CD8-positive, alpha-beta memory T cell (primary cell): ENCODE measurements around the gene RNF169. TPM values are rescaled to one million over a fixed set of nuclear protein-coding genes. Genes with fewer than 3 reads are reported as not detected.
A peak's percentile ranks its signal among the peaks of the same experiment; 100 is the strongest.

ENCODE experiments used
- CTCF ChIA-PET: fragments of 350-600 bp; sonication (Branson Sonifier 250); formaldehyde crosslinking; loops from one replicate; lab custom pipeline; 2021; ENCODE audit warnings: antibody characterized with exemption; lab: Charles Lee
- POLR2A ChIA-PET: fragments of 350-600 bp; sonication (Branson Sonifier 250); formaldehyde crosslinking; loops from one replicate; lab custom pipeline; 2021; ENCODE audit warnings: antibody characterized with exemption; lab: Charles Lee
- DNase-seq, 5 donors: peaks; one replicate each; pipeline versions ENCODE4 v3.0.0 to v3.0.0-alpha.2; 2020 to 2022; ENCODE audit warnings: mixed read lengths in 1 of 5
- H3K27ac ChIP-seq: one replicate; pipeline ENCODE4 v1.7.0; 2013; ENCODE audit warnings: low read depth, mild to moderate bottlenecking, low read length, moderate library complexity
- H3K27me3 ChIP-seq: 2 replicates; pipeline ENCODE4 v1.7.0; 2013; ENCODE audit warnings: low read length, mild to moderate bottlenecking; ENCODE audit not compliant: insufficient read depth, poor library complexity, severe bottlenecking
- H3K36me3 ChIP-seq: 2 replicates; pipeline ENCODE4 v1.7.0; 2013; ENCODE audit warnings: mild to moderate bottlenecking, low read length, moderate library complexity; ENCODE audit not compliant: insufficient read depth
- H3K4me1 ChIP-seq: 2 replicates; pipeline ENCODE4 v1.7.0; 2013; ENCODE audit warnings: mild to moderate bottlenecking, low read length, moderate library complexity; ENCODE audit not compliant: insufficient read depth
- H3K4me3 ChIP-seq: 2 replicates; pipeline ENCODE4 v1.7.0; 2013; ENCODE audit warnings: mild to moderate bottlenecking, low read length
- H3K9me3 ChIP-seq: 2 replicates; pipeline ENCODE4 v1.7.0; 2013; ENCODE audit warnings: mild to moderate bottlenecking, low read length
- H3K27ac Mint-ChIP-seq, 8 donors: one replicate each; pipeline ENCODE4 v1.8.0; 2020 to 2021; ENCODE audit warnings: mixed read lengths in 8 of 8, mild to moderate bottlenecking in 6 of 8, inconsistent platforms in 3 of 8, moderate library complexity in 3 of 8
- H3K27me3 Mint-ChIP-seq, 2 donors: one replicate each; pipeline ENCODE4 v1.8.0; 2020 to 2021; ENCODE audit warnings: mixed read lengths in 2 of 2, mild to moderate bottlenecking in 1 of 2, moderate library complexity in 1 of 2
- H3K36me3 Mint-ChIP-seq, 3 donors: one replicate each; pipeline ENCODE4 v1.8.0; 2020 to 2021; ENCODE audit warnings: mixed read lengths in 3 of 3, inconsistent platforms in 1 of 3, mild to moderate bottlenecking in 1 of 3
- H3K4me1 Mint-ChIP-seq, 3 donors: one replicate each; pipeline ENCODE4 v1.8.0; 2020 to 2021; ENCODE audit warnings: mixed read lengths in 3 of 3, inconsistent platforms in 1 of 3, mild to moderate bottlenecking in 1 of 3
- H3K4me3 Mint-ChIP-seq, 7 donors: one replicate each; pipeline ENCODE4 v1.8.0; 2020 to 2021; ENCODE audit warnings: mixed read lengths in 7 of 7, mild to moderate bottlenecking in 6 of 7, moderate library complexity in 4 of 7, inconsistent platforms in 2 of 7
- H3K9me3 Mint-ChIP-seq, 5 donors: one replicate each; pipeline ENCODE4 v1.8.0; 2020 to 2022; ENCODE audit warnings: mixed read lengths in 5 of 5, mild to moderate bottlenecking in 3 of 5, moderate library complexity in 2 of 5, inconsistent platforms in 1 of 5
- polyA plus RNA-seq: library from polyadenylated mRNA; unstranded; fragments of 300-500 nt; fragmentation: Illumina TruSeq; gene quantifications from one replicate; pipeline ENCODE4 v1.2.3, GENCODE V29; 2021
- total RNA-seq, 2 experiments: library from RNA; stranded (reverse); gene quantifications; one replicate each; pipeline ENCODE4 v1.2.3, GENCODE V29; 2021

The RNF169 gene
- total and polyA plus RNA-seq, 3 experiments from 2014 or later: 2.3 to 13.6 (median 13.4) TPM

DNA sequence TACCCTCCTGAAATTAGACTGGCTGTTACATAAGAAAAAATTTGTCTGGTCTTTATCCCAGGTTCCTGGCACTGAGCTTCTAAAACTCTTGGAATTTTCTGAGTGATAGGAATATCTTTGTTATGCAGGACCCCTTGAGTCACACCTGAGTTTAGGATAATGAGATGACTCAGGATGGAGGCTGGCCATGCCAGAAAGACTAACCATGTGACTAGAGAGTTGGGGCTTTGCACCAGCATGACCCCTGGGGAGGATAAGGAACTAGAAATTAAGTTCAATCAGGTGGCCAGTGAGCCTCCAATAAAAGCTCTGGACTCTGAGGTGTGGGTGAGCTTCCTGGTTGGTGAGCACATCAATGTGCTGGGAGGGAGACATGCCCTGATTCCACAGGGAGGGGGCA is 112.1 kb downstream of the RNF169 start:
- Histone ChIP-seq H3K27ac (no peak overlapping the region), H3K9me3 (no peaks in the 10 kb centered on the region), H3K4me3 (no peak overlapping the region), H3K27me3 (no peaks in the 10 kb centered on the region), H3K36me3 (peaks cover 16% of the 10 kb centered on the region), H3K4me1 (no peaks in the 10 kb centered on the region)
- CTCF ChIA-PET: no interaction called here
- Mint-ChIP-seq H3K27me3 (no peaks in the 10 kb centered on the region), H3K9me3 (peaks cover 0 to 45% (median 38%) of the 10 kb centered on the region in 5 donors), H3K4me3 (no peak overlapping the region), H3K4me1 (peaks cover 0 to 15% (median 11%) of the 10 kb centered on the region in 3 donors), H3K27ac (no peak overlapping the region), H3K36me3 (peaks cover 48 to 93% (median 84%) of the 10 kb centered on the region in 3 donors)
- DNase-seq: no peak
- POLR2A ChIA-PET: no interaction called here

DNA sequence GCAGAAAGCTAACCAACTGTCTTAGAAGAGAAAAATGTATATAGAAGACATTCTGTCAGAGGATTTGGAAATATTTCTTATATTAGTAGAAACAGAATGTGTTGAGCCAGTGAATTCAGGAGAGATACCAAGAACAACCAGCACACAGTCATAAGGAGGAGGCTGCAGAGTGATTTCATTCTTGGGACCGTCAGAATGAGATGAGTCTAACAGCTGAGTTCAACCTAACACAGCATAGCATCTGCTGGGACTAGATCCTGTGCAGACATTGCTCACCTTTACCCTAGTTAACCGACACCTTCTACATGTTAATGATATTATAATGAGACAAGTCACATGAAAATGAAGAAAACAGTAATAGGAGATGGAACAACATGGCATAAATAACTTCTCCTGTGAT is 114.8 kb downstream of the RNF169 start:
- H3K27me3 Mint-ChIP-seq: no peaks in the 10 kb centered on the region
- H3K36me3 Mint-ChIP-seq: peaks cover 57 to 92% (median 84%) of the 10 kb centered on the region in 3 donors
- DNase-seq: no peak
- H3K27ac ChIP-seq: no peak overlapping the region
- peaks cover 16% of the 10 kb centered on the region for H3K36me3 ChIP-seq
- H3K4me1 ChIP-seq: no peaks in the 10 kb centered on the region
- ChIA-PET POLR2A (no interaction called here), CTCF (no interaction called here)
- H3K4me3 ChIP-seq: no peak overlapping the region
- no peaks in the 10 kb centered on the region for H3K27me3 ChIP-seq
- H3K4me3 Mint-ChIP-seq: no peak overlapping the region
- peaks cover 0 to 15% (median 2%) of the 10 kb centered on the region in 3 donors for H3K4me1 Mint-ChIP-seq
- no peak overlapping the region for H3K27ac Mint-ChIP-seq
- peaks cover 13% of the 10 kb centered on the region for H3K9me3 ChIP-seq
- H3K9me3 Mint-ChIP-seq: peaks cover 13 to 70% (median 61%) of the 10 kb centered on the region in 5 donors

DNA sequence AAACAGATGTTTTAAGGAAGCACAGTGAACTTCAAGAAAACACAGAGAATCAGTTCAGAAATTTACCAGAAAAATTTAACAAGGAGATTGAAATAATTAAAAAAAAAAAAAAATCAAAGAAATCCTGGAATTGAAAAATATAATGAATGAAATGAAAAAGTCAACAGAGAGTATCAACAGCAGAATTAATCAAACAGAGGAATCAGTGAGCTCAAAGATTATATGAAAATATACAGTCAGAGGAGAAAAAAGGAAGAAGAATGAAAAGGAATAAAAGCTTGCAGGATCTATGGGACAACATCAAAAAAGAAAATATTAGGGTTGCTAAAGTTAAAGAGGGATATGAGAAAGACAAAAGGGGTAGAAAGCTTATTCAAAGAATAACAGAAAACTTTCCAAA is 117.9 kb downstream of the RNF169 start:
- no peaks in the 10 kb centered on the region for H3K27me3 Mint-ChIP-seq
- Histone ChIP-seq H3K4me3 (no peak overlapping the region), H3K36me3 (peaks cover 22% of the 10 kb centered on the region), H3K9me3 (peaks cover 35% of the 10 kb centered on the region), H3K27me3 (no peaks in the 10 kb centered on the region), H3K27ac (no peak overlapping the region), H3K4me1 (no peaks in the 10 kb centered on the region)
- no peak for DNase-seq
- ChIA-PET CTCF (no interaction called here), POLR2A (no interaction called here)
- H3K27ac Mint-ChIP-seq: no peak overlapping the region
- H3K4me1 Mint-ChIP-seq: peaks cover 0 to 9% (median 2%) of the 10 kb centered on the region in 3 donors
- H3K9me3 Mint-ChIP-seq: peaks cover 41 to 86% (median 82%) of the 10 kb centered on the region in 5 donors
- H3K36me3 Mint-ChIP-seq: peaks cover 56 to 93% (median 85%) of the 10 kb centered on the region in 3 donors
- no peak overlapping the region for H3K4me3 Mint-ChIP-seq

DNA sequence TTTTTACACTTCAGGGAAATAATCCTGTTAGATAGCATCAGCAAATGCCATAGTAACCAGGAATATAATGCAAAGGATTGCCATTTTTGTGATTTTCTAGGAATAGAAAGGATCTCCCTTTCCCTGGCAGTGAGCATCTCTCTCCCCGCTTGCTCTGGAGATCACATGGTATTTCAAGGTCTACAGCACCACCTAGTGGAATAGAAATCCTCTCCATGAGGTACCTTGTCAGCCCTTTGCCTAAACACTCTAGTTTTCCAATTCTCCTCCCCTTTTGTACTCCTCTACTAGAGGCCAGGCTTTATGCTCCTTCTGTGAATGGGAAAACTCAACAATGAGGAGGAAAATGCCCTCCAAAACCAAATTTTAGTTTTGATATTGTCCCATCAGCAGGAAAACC is 121.8 kb downstream of the RNF169 start:
- no peak for DNase-seq
- peaks cover 53 to 88% (median 75%) of the 10 kb centered on the region in 5 donors for H3K9me3 Mint-ChIP-seq
- no peak overlapping the region for H3K4me3 ChIP-seq
- H3K27me3 ChIP-seq: no peaks in the 10 kb centered on the region
- peaks cover 63 to 90% (median 83%) of the 10 kb centered on the region in 3 donors for H3K36me3 Mint-ChIP-seq
- no peaks in the 10 kb centered on the region for H3K27me3 Mint-ChIP-seq
- no peak overlapping the region for H3K27ac Mint-ChIP-seq
- peaks cover 44% of the 10 kb centered on the region for H3K9me3 ChIP-seq
- H3K27ac ChIP-seq: no peak overlapping the region
- no peaks in the 10 kb centered on the region for H3K4me1 ChIP-seq
- CTCF ChIA-PET: interaction anchor here (1.2 kb wide), 1 partner anchor 167 kb away, joined by 4 read pairs; no protein-coding TSS in a partner anchor
- peaks cover 6% of the 10 kb centered on the region for H3K36me3 ChIP-seq
- H3K4me3 Mint-ChIP-seq: peak overlapping the region in 1 of 7 donors; percentile 9
- peaks cover 0 to 2% (median 0%) of the 10 kb centered on the region in 3 donors for H3K4me1 Mint-ChIP-seq
- POLR2A ChIA-PET: no interaction called here

DNA sequence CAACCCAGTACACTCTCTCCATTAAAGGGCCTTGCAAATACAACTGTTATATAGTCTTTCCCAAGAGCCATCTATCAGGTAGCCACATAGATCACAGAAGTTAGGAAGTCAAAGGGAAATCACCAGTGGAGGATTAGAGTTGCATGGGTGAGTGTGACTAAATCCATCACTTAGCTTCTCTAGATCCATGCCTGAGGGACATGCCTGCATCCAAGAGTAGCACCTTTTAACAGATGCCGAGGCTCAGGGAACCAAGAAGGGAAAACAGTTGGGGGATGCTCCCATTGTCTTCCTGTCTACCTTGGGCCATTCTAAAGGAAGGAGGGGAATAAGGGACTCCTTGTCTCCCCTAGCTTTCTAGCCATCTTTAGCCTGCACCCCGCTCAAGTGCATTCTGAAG is 122.4 kb downstream of the RNF169 start:
- no peaks in the 10 kb centered on the region for H3K27me3 ChIP-seq
- H3K36me3 ChIP-seq: peaks cover 6% of the 10 kb centered on the region
- H3K27me3 Mint-ChIP-seq: no peaks in the 10 kb centered on the region
- no peak for DNase-seq
- no peak overlapping the region for H3K27ac Mint-ChIP-seq
- peaks cover 44% of the 10 kb centered on the region for H3K9me3 ChIP-seq
- no peaks in the 10 kb centered on the region for H3K4me1 ChIP-seq
- peaks cover 55 to 83% (median 71%) of the 10 kb centered on the region in 5 donors for H3K9me3 Mint-ChIP-seq
- peaks cover 0 to 2% (median 0%) of the 10 kb centered on the region in 3 donors for H3K4me1 Mint-ChIP-seq
- H3K27ac ChIP-seq: no peak overlapping the region
- H3K36me3 Mint-ChIP-seq: peaks cover 62 to 91% (median 88%) of the 10 kb centered on the region in 3 donors
- no peak overlapping the region for H3K4me3 Mint-ChIP-seq
- no peak overlapping the region for H3K4me3 ChIP-seq
- ChIA-PET POLR2A (no interaction called here), CTCF (no interaction called here)

DNA sequence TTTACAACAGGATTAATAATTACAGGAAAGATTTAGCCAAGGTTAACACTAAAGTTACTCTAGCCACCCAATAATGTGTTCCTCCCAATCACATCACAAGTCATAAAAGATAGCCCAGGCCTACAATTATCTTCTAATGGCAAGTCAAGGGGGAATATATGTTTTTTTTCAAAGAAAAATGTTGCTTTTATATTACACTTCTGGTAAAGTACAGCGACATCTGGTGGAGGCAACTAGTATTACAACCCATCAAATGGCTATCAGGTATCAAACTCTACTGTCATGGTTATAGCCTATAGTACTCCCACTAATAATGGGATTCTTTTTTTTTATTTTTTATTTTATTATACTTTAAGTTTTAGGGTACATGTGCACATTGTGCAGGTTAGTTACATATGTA is 128.5 kb downstream of the RNF169 start:
- no peak for DNase-seq
- H3K9me3 ChIP-seq: peaks cover 3% of the 10 kb centered on the region
- ChIA-PET POLR2A (no interaction called here), CTCF (no interaction called here)
- H3K4me3 ChIP-seq: no peak overlapping the region
- Mint-ChIP-seq H3K4me3 (no peak overlapping the region), H3K4me1 (no peaks in the 10 kb centered on the region), H3K27ac (no peak overlapping the region), H3K36me3 (peaks cover 33 to 46% (median 43%) of the 10 kb centered on the region in 3 donors), H3K9me3 (peaks cover 16 to 36% (median 20%) of the 10 kb centered on the region in 5 donors), H3K27me3 (no peaks in the 10 kb centered on the region)
- no peak overlapping the region for H3K27ac ChIP-seq
- no peaks in the 10 kb centered on the region for H3K4me1 ChIP-seq
- H3K27me3 ChIP-seq: no peaks in the 10 kb centered on the region
- no peaks in the 10 kb centered on the region for H3K36me3 ChIP-seq

Other genes with a start within 250 kb of the RNF169 start
- 10 to 100 TPM; 53.8 to 57.5 TPM for gene POLD3, start 156.3 kb upstream of the RNF169 start, total RNA-seq
- gene POLD3, start 156.3 kb upstream of the RNF169 start, polyA plus RNA-seq: 20.7 TPM
- not detected for gene CHRDL2, start 17.4 kb upstream of the RNF169 start, total RNA-seq
- not detected for gene CHRDL2, start 17.4 kb upstream of the RNF169 start, polyA plus RNA-seq
- 10 to 100 TPM; 28.4 to 32.9 TPM for gene XRRA1, start 200.2 kb downstream of the RNF169 start, total RNA-seq
- 7.1 TPM for gene XRRA1, start 200.2 kb downstream of the RNF169 start, polyA plus RNA-seq
- gene SPCS2, start 200.4 kb downstream of the RNF169 start, total RNA-seq: 100 to 1,000 TPM; 150 to 151 TPM
- gene SPCS2, start 200.4 kb downstream of the RNF169 start, polyA plus RNA-seq: 273 TPM
- gene NEU3, start 240.1 kb downstream of the RNF169 start, total RNA-seq: 10 to 100 TPM; 12.7 TPM
- 2.1 TPM for gene NEU3, start 240.1 kb downstream of the RNF169 start, polyA plus RNA-seq